GM12878 (cell line): ENCODE data around the gene FASN. TPM values are rescaled to one million over a fixed set of nuclear protein-coding genes. Genes with fewer than 3 reads are reported as not detected.

Experiments used
- ATAC-seq: fragments of 200-7000 bp; cut with Tn5 transposase; 3 replicates; pipeline ENCODE4 v1.9.1; 2020; ENCODE audit warnings: mild to moderate bottlenecking, moderate library complexity
- BruUV-seq: library from RNA; stranded (reverse); fragments of 400-500 nt; replicated peaks from 2 replicates; lab custom pipeline; 2021; lab: Mats Ljungman, UMichigan
- CTCF ChIA-PET: fragments of 300-600 bp; sonication (Branson Sonifier 250); formaldehyde crosslinking; extraction: SDS; loops from one replicate; lab custom pipeline; 2021; ENCODE audit warnings: inconsistent platforms; lab: Yijun Ruan, JAX
- POLR2A ChIA-PET: fragments of 350-600 bp; formaldehyde crosslinking; extraction: SDS; loops from one replicate; lab custom pipeline; 2021; ENCODE audit warnings: inconsistent platforms; lab: Charles Lee
- RAD21 ChIA-PET: fragments of 300-600 bp; sonication (Branson Sonifier 250); formaldehyde crosslinking; loops from one replicate; lab custom pipeline; 2023; ENCODE audit warnings: antibody characterized with exemption; ENCODE audit not compliant: unreplicated experiment; lab: Charles Lee
- SMC1A ChIA-PET: fragments of 300-600 bp; sonication (Branson Sonifier 250); formaldehyde crosslinking; loops from one replicate; lab custom pipeline; 2023; ENCODE audit not compliant: unreplicated experiment, uncharacterized antibody; lab: Charles Lee
- DNase-seq: peaks from one replicate; pipeline ENCODE4 v3.0.0-alpha.2; 2011; ENCODE audit warnings: low read depth, low spot score
- FAIRE-seq: peaks from 3 replicates; lab custom pipeline; 2011; peaks lifted over from hg19 to GRCh38; lab: Jason Lieb, UNC
- H2AFZ ChIP-seq: 2 replicates; pipeline ENCODE4 v1.6.0; 2011; ENCODE audit warnings: low read depth, low read length, control low read depth; ENCODE audit not compliant: control insufficient read depth
- H3K27ac ChIP-seq: 2 replicates; pipeline ENCODE4 v1.5.1; 2011; ENCODE audit warnings: control low read depth; ENCODE audit not compliant: control insufficient read depth, insufficient read depth
- H3K27me3 ChIP-seq, 2 experiments: replicated peaks in 1 of 2; 2 replicates each; pipeline versions ENCODE4 v1.6.0 to v1.6.1; 2011; ENCODE audit warnings: low read length in 1 of 2; ENCODE audit not compliant: control insufficient read depth in 2 of 2, insufficient read depth in 2 of 2
- H3K36me3 ChIP-seq, 2 experiments: 2 replicates each; pipeline ENCODE4 v1.5.1; 2011; ENCODE audit warnings: low read length in 1 of 2; ENCODE audit not compliant: control insufficient read depth in 2 of 2, insufficient read depth in 2 of 2
- H3K4me1 ChIP-seq: 2 replicates; pipeline ENCODE4 v1.6.1; 2011; ENCODE audit warnings: mild to moderate bottlenecking, low read length, moderate library complexity, mixed read lengths; ENCODE audit not compliant: control insufficient read depth, insufficient read depth
- H3K4me2 ChIP-seq: 2 replicates; pipeline ENCODE4 v1.6.0; 2011; ENCODE audit warnings: control low read depth; ENCODE audit not compliant: control insufficient read depth, insufficient read depth
- H3K4me3 ChIP-seq: fragments of 200-600 bp; sonication (generic); 2 replicates; pipeline ENCODE4 v1.5.1; 2016
- H3K79me2 ChIP-seq: 2 replicates; pipeline ENCODE4 v1.6.0; 2011; ENCODE audit warnings: low read length; ENCODE audit not compliant: control insufficient read depth, insufficient read depth
- H3K9ac ChIP-seq: 2 replicates; pipeline ENCODE4 v1.8.0; 2011; ENCODE audit warnings: low read length, control low read depth, mixed read lengths; ENCODE audit not compliant: control insufficient read depth, insufficient read depth
- H3K9me3 ChIP-seq: replicated peaks from 3 replicates; pipeline ENCODE4 v1.5.1; 2011; ENCODE audit warnings: mild to moderate bottlenecking, low read length; ENCODE audit not compliant: control insufficient read depth, insufficient read depth
- H4K20me1 ChIP-seq: 2 replicates; pipeline ENCODE4 v1.6.0; 2011; ENCODE audit not compliant: control insufficient read depth, insufficient read depth
- BCL3 ChIP-seq: IDR thresholded peaks from 2 replicates; pipeline ENCODE4 v1.6.1; 2011; ENCODE audit warnings: borderline replicate concordance, low read depth, mild to moderate bottlenecking, moderate library complexity, low read length; ENCODE audit not compliant: insufficient read depth, poor library complexity, severe bottlenecking
- CREM ChIP-seq: IDR thresholded peaks from 2 replicates; pipeline ENCODE4 v1.6.1; 2014; ENCODE audit warnings: antibody characterized with exemption, low read depth
- E2F4 ChIP-seq: IDR thresholded peaks from 2 replicates; pipeline ENCODE4 v1.6.1; 2012; ENCODE audit warnings: low read depth, low read length, improper control_type of control experiment
- EGR1 ChIP-seq, 2 experiments: IDR thresholded peaks; 1 replicate in 1 of 2; 2 replicates in 1 of 2; pipeline ENCODE4 v1.6.1; 2011 to 2012; ENCODE audit warnings: low read depth in 2 of 2, low read length in 2 of 2, borderline replicate concordance in 1 of 2, mild to moderate bottlenecking in 1 of 2, moderate library complexity in 1 of 2
- EZH2 ChIP-seq: IDR thresholded peaks from 2 replicates; pipeline ENCODE4 v1.6.1; 2012; ENCODE audit warnings: low read depth, mild to moderate bottlenecking, control low read depth, inconsistent platforms, low read length, borderline replicate concordance; ENCODE audit not compliant: control insufficient read depth
- FOXK2 ChIP-seq: fragments of 450-650 bp; IDR thresholded peaks from 2 replicates; pipeline ENCODE4 v1.6.1; 2017; ENCODE audit warnings: mild to moderate bottlenecking, moderate library complexity
- KLF5 ChIP-seq: fragments of 450-650 bp; IDR thresholded peaks from 2 replicates; pipeline ENCODE4 v1.6.1; 2014; ENCODE audit warnings: mild to moderate bottlenecking; ENCODE audit not compliant: partially characterized antibody
- MTA2 ChIP-seq: fragments of 450-650 bp; IDR thresholded peaks from 2 replicates; pipeline ENCODE4 v1.6.1; 2016; ENCODE audit warnings: low read depth, mild to moderate bottlenecking, moderate library complexity
- MXI1 ChIP-seq: fragments of 150-350 bp; IDR thresholded peaks from 2 replicates; pipeline ENCODE4 v1.6.1; 2011; ENCODE audit warnings: low read depth, mild to moderate bottlenecking, inconsistent platforms, low read length, improper control_type of control experiment
- PBX3 ChIP-seq: IDR thresholded peaks from 2 replicates; pipeline ENCODE4 v1.6.1; 2011; ENCODE audit warnings: mild to moderate bottlenecking, low read depth, low read length, moderate library complexity; ENCODE audit not compliant: insufficient replicate concordance
- POLR2A ChIP-seq: IDR thresholded peaks from 2 replicates; pipeline ENCODE4 v1.6.1; 2011; ENCODE audit warnings: low read depth, mild to moderate bottlenecking, low read length
- POLR2AphosphoS5 ChIP-seq: IDR thresholded peaks from 2 replicates; pipeline ENCODE4 v1.6.1; 2011; ENCODE audit warnings: mild to moderate bottlenecking, low read length, inconsistent platforms
- RAD21 ChIP-seq: IDR thresholded peaks from 2 replicates; pipeline ENCODE4 v1.6.1; 2011; ENCODE audit warnings: mild to moderate bottlenecking, low read depth, low read length, moderate library complexity; ENCODE audit not compliant: insufficient read depth
- SIN3A ChIP-seq: IDR thresholded peaks from 2 replicates; pipeline ENCODE4 v1.6.1; 2012; ENCODE audit warnings: low read depth, low read length, improper control_type of control experiment
- SIX5 ChIP-seq: IDR thresholded peaks from 2 replicates; pipeline ENCODE4 v1.6.1; 2011; ENCODE audit warnings: mild to moderate bottlenecking, low read depth, low read length, moderate library complexity; ENCODE audit not compliant: severe bottlenecking
- STAT3 ChIP-seq: IDR thresholded peaks from 2 replicates; pipeline ENCODE4 v1.6.1; 2011; ENCODE audit warnings: low read depth, low read length, improper control_type of control experiment
- TAF1 ChIP-seq: IDR thresholded peaks from 2 replicates; pipeline ENCODE4 v1.6.1; 2011; ENCODE audit warnings: mild to moderate bottlenecking, low read depth, low read length, borderline replicate concordance
- TCF12 ChIP-seq: IDR thresholded peaks from 2 replicates; pipeline ENCODE4 v1.6.1; 2011; ENCODE audit warnings: low read depth, mild to moderate bottlenecking, low read length
- TCF3 ChIP-seq: IDR thresholded peaks from 2 replicates; pipeline ENCODE4 v1.6.1; 2012; ENCODE audit warnings: low read depth, mild to moderate bottlenecking, low read length, borderline replicate concordance; ENCODE audit not compliant: insufficient read depth
- YY1 ChIP-seq: IDR thresholded peaks from 2 replicates; pipeline ENCODE4 v1.6.1; 2011; ENCODE audit warnings: low read depth, mild to moderate bottlenecking, low read length
- WGBS: methylation state at CpG from one replicate; pipeline ENCODE4 v1.1.6; 2016; ENCODE audit warnings: low lambda C conversion rate; ENCODE audit not compliant: insufficient replicate concordance, insufficient coverage; ENCODE audit errors: missing lambda C conversion rate; 5-methylcytosine and 5-hydroxymethylcytosine counted together
- in situ Hi-C: fragments of 300-500 bp; cut with MboI; formaldehyde crosslinking; loops from 9 replicates; pipeline ENCODE4 v1.14.3; 2018; ENCODE audit warnings: mixed read lengths
- intact Hi-C: fragments of 100-400 bp; cut with micrococcal nuclease; formaldehyde crosslinking; loops from one replicate; pipeline ENCODE4 v1.14.2; 2022; ENCODE audit not compliant: unreplicated experiment
- polyA plus RNA-seq, 11 experiments: library from polyadenylated mRNA; depleted of rRNA in 4 of 11; unstranded in 6 of 11; stranded (reverse) in 5 of 11; fragments of >200 nt; fragmentation: Nextera tagmentation in 4 of 11; fragmentation: Illumina TruSeq in 1 of 11; extraction: Ambion mirVana in 4 of 11; extraction: Trizol in 1 of 11; gene quantifications; 1 replicate in 1 of 11; 2 replicates in 10 of 11; pipeline versions ENCODE4 v1.2.1 to v1.2.3, GENCODE V29; 2011 to 2016; ENCODE audit warnings: inconsistent platforms in 2 of 11, missing spikeins in 2 of 11, low read depth in 1 of 11
- total RNA-seq, 4 experiments: library from RNA; depleted of rRNA in 3 of 4; stranded (reverse); fragments of >200 nt in 3 of 4; fragmentation: Illumina TruSeq in 1 of 4; extraction: Trizol in 1 of 4; gene quantifications; 2 replicates each; pipeline versions ENCODE4 v1.2.1 to v1.2.3, GENCODE V29; 2013 to 2021
- TF ChIP-seq, protein P1 (sequence below): fragments of 150-350 bp; IDR thresholded peaks from 2 replicates; pipeline ENCODE4 v1.6.1; 2014; ENCODE audit warnings: mild to moderate bottlenecking, low read depth, low read length

Gene FASN
- total and polyA plus RNA-seq, 10 of the 15 experiments (the other 5 are each of a cell fraction or from before 2014, with no cell fraction given) = 0.19 to 333 (median 30.4) TPM

DNA sequence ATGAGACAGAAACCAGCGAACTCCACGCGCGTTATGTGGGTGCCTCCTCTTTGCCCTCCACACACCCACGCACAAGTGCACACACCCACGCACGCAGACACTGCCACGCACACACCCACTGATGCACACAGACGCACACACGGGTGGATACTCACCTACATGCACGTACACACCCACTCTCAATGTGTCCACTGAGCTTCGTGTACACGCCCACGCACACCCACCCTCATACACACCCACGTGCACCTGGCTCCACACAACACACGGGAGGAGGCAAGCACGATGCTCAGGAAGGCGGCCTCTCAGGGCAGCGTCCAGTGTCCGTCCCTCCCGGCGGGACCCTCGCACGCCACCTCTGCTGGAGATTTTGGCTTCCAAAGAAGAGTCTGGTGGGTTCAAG, 50.7 kb downstream of the FASN start:
- no TSS peak for BruUV-seq
- Histone ChIP-seq H3K4me3 (no peak overlapping the region), H4K20me1 (no peaks in the 10 kb centered on the region), H3K9me3 (no peaks in the 10 kb centered on the region), H3K9ac (no peak overlapping the region), H3K36me3 (no peaks in the 10 kb centered on the region), H3K79me2 (peaks cover 4% of the 10 kb centered on the region), H3K4me1 (no peaks in the 10 kb centered on the region), H2AFZ (no peak overlapping the region), H3K27ac (no peak overlapping the region), H3K4me2 (no peak overlapping the region), H3K27me3 (no peaks in the 10 kb centered on the region)
- intact Hi-C loops = no loop called here
- ChIA-PET SMC1A (no interaction called here), POLR2A (interaction anchor here (1.0 kb wide), 1 partner anchor 10 kb away, joined by 3 read pairs; the partner anchor contains the start of gene DCXR), RAD21 (no interaction called here), CTCF (no interaction called here)
- in situ Hi-C loops = no loop called here
- DNase-seq (no peak), FAIRE-seq (no peak), ATAC-seq (no peak)
- 81% methylated on average over 24 of the region's 24 CpGs for WGBS
- TF ChIP-seq POLR2AphosphoS5 = peak; percentile 28; the same call in 1 of the 2 replicates
- TF ChIP-seq TAF1 = no peak
- no peak for TF ChIP-seq SIX5
- TF ChIP-seq TCF3 = peak; percentile 50; the same call in 1 of the 2 replicates
- TF ChIP-seq KLF5 = no peak
- TF ChIP-seq YY1 = no peak
- TF ChIP-seq STAT3 = no peak
- peak; percentile 98 for TF ChIP-seq BCL3
- TF ChIP-seq PBX3 = peak; percentile 62
- TF ChIP-seq, protein P1, sequence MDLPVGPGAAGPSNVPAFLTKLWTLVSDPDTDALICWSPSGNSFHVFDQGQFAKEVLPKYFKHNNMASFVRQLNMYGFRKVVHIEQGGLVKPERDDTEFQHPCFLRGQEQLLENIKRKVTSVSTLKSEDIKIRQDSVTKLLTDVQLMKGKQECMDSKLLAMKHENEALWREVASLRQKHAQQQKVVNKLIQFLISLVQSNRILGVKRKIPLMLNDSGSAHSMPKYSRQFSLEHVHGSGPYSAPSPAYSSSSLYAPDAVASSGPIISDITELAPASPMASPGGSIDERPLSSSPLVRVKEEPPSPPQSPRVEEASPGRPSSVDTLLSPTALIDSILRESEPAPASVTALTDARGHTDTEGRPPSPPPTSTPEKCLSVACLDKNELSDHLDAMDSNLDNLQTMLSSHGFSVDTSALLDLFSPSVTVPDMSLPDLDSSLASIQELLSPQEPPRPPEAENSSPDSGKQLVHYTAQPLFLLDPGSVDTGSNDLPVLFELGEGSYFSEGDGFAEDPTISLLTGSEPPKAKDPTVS = no peak
- TF ChIP-seq MXI1 = no peak
- peak; percentile 38; the same call in 1 of the 2 replicates for TF ChIP-seq POLR2A
- no peak for TF ChIP-seq FOXK2
- TF ChIP-seq E2F4 = no peak
- no peak for TF ChIP-seq EZH2
- no peak for TF ChIP-seq TCF12
- no peak for TF ChIP-seq EGR1 (IDR thresholded peaks at IDR 0.05; ENCODE audit: borderline replicate concordance in 1 of 2, low read depth in 2 of 2, low read length in 2 of 2)
- TF ChIP-seq MTA2 = no peak
- TF ChIP-seq RAD21 = no peak
- no peak for TF ChIP-seq SIN3A
- TF ChIP-seq CREM = no peak
